ENCODE data around the gene PC.

DNA sequence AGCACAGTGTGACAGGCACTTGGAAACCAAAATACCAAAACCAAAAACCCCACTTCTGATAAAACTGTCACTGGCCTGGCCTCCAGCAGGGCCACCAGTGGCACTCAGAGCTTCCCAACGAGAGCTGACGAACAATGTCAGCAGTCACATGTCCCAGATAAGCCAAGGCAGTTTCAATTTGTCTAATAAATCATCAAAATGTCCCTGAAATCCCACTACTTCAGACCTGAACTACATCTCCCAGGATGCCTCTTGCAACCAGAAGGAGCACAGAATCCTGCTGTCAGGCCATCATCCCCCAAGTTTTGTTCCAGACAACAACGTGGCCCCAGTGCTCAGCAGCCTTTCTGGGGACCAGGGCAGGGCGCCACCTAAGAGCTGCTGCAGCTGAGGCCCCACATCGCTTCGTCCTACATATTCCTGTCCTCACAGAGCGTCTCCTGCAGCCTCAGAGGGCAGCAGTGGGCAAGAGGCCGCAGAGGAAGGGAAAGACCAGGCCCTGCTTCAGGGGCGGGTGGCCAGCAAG lies 76.2 kb downstream of the PC start:
- TF ChIP-seq, protein P1, sequence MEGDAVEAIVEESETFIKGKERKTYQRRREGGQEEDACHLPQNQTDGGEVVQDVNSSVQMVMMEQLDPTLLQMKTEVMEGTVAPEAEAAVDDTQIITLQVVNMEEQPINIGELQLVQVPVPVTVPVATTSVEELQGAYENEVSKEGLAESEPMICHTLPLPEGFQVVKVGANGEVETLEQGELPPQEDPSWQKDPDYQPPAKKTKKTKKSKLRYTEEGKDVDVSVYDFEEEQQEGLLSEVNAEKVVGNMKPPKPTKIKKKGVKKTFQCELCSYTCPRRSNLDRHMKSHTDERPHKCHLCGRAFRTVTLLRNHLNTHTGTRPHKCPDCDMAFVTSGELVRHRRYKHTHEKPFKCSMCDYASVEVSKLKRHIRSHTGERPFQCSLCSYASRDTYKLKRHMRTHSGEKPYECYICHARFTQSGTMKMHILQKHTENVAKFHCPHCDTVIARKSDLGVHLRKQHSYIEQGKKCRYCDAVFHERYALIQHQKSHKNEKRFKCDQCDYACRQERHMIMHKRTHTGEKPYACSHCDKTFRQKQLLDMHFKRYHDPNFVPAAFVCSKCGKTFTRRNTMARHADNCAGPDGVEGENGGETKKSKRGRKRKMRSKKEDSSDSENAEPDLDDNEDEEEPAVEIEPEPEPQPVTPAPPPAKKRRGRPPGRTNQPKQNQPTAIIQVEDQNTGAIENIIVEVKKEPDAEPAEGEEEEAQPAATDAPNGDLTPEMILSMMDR (IDR thresholded peaks at IDR 0.05): no peak
- TF ChIP-seq POLR2AphosphoS5 (IDR thresholded peaks at IDR 0.05): no peak
- no peak for TF ChIP-seq EP300 (IDR thresholded peaks at IDR 0.05)
- TF ChIP-seq POLR2A (IDR thresholded peaks at IDR 0.05): no peak
